K562 (cell line): ENCODE data around the gene PCP4L1. TPM values are rescaled to one million over a fixed set of nuclear protein-coding genes. Genes with fewer than 3 reads are reported as not detected.

ENCODE experiments used
- ARID4B ChIP-seq: sonication (generic); formaldehyde crosslinking; IDR thresholded peaks from 2 replicates; pipeline ENCODE4 v1.8.0; 2022; ENCODE audit warnings: mild to moderate bottlenecking, missing genetic modification reagents
- BRF1 ChIP-seq: IDR thresholded peaks from 3 replicates; pipeline ENCODE4 v1.6.1; 2011; ENCODE audit warnings: borderline replicate concordance, mild to moderate bottlenecking; ENCODE audit not compliant: insufficient read length; ENCODE audit errors: extremely low read depth
- CBFB ChIP-seq: sonication (generic); formaldehyde crosslinking; IDR thresholded peaks from 2 replicates; pipeline ENCODE4 v1.4.0; 2020; ENCODE audit warnings: mild to moderate bottlenecking, missing genetic modification reagents
- CCAR2 ChIP-seq: fragments of 200-400 bp; formaldehyde crosslinking; IDR thresholded peaks from 2 replicates; pipeline ENCODE4 v1.6.1; 2017; ENCODE audit warnings: mild to moderate bottlenecking, low read depth, low read length
- DPF2 ChIP-seq: fragments of 450-650 bp; IDR thresholded peaks from 2 replicates; pipeline ENCODE4 v1.6.1; 2016
- ETV5 ChIP-seq: sonication (generic); formaldehyde crosslinking; IDR thresholded peaks from 2 replicates; pipeline ENCODE4 v1.4.0; 2020; ENCODE audit warnings: low read depth, mild to moderate bottlenecking, missing genetic modification reagents
- FOXA3 ChIP-seq, 2 experiments: fragments of 450-650 bp in 1 of 2; sonication (generic) in 1 of 2; formaldehyde crosslinking; IDR thresholded peaks in 1 of 2; conservative IDR thresholded peaks in 1 of 2; 2 replicates each; pipeline versions ENCODE4 v1.4.0 to v1.8.0; 2020 to 2022; ENCODE audit warnings: mild to moderate bottlenecking in 2 of 2, missing genetic modification reagents in 1 of 2
- HNRNPLL ChIP-seq: fragments of 200-400 bp; formaldehyde crosslinking; IDR thresholded peaks from 2 replicates; pipeline ENCODE4 v1.6.1; 2017; ENCODE audit warnings: low read length, low read depth, mild to moderate bottlenecking; ENCODE audit not compliant: poor library complexity, severe bottlenecking
- MEIS2 ChIP-seq: fragments of 450-650 bp; IDR thresholded peaks from 2 replicates; pipeline ENCODE4 v1.6.1; 2014; ENCODE audit warnings: mild to moderate bottlenecking; ENCODE audit not compliant: partially characterized antibody
- NBN ChIP-seq: fragments of 450-650 bp; IDR thresholded peaks from 2 replicates; pipeline ENCODE4 v1.6.1; 2016; ENCODE audit warnings: low read depth, mild to moderate bottlenecking
- NR0B1 ChIP-seq: fragments of 450-650 bp; IDR thresholded peaks from one replicate; pipeline ENCODE4 v1.6.1; 2018; ENCODE audit warnings: mild to moderate bottlenecking, moderate library complexity; ENCODE audit not compliant: partially characterized antibody
- RBFOX2 ChIP-seq: fragments of 200-400 bp; formaldehyde crosslinking; IDR thresholded peaks from 2 replicates; pipeline ENCODE4 v1.6.1; 2017; ENCODE audit warnings: low read depth, mild to moderate bottlenecking, low read length, moderate library complexity
- RBM15 ChIP-seq: fragments of 200-400 bp; formaldehyde crosslinking; IDR thresholded peaks from 2 replicates; pipeline ENCODE4 v1.6.1; 2018; ENCODE audit warnings: mild to moderate bottlenecking, low read length, moderate library complexity; ENCODE audit not compliant: insufficient read depth
- SMC3 ChIP-seq: conservative IDR thresholded peaks from 2 replicates; pipeline ENCODE4 v1.6.1; 2011; ENCODE audit warnings: low read depth, low read length, improper control_type of control experiment; ENCODE audit not compliant: insufficient read depth
- SPI1 ChIP-seq: IDR thresholded peaks from 2 replicates; pipeline ENCODE4 v1.6.1; 2011; ENCODE audit warnings: low read depth, low read length, control low read depth, borderline replicate concordance
- ZBTB7A ChIP-seq: IDR thresholded peaks from 2 replicates; pipeline ENCODE4 v1.6.1; 2011; ENCODE audit warnings: low read depth, mild to moderate bottlenecking, low read length, moderate library complexity, borderline replicate concordance; ENCODE audit not compliant: control insufficient read depth
- ZNF592 ChIP-seq: fragments of 450-650 bp; IDR thresholded peaks from 2 replicates; pipeline ENCODE4 v1.6.1; 2017; ENCODE audit warnings: antibody characterized with exemption, mild to moderate bottlenecking
- polyA plus RNA-seq, 8 experiments: library from polyadenylated mRNA; depleted of rRNA in 4 of 8; stranded (reverse) in 5 of 8; unstranded in 3 of 8; fragments of >200 nt; fragmentation: Nextera tagmentation in 2 of 8; fragmentation: Illumina TruSeq in 1 of 8; extraction: Ambion mirVana in 2 of 8; extraction: Trizol in 1 of 8; gene quantifications; 2 replicates each; pipeline versions ENCODE4 v1.2.1 to v1.2.3, GENCODE V29; 2011 to 2014; ENCODE audit warnings: inconsistent platforms in 1 of 8, missing spikeins in 1 of 8
- total RNA-seq, 7 experiments: library from RNA; depleted of rRNA in 6 of 7; stranded (reverse); fragments of >200 nt in 6 of 7; fragmentation: Illumina TruSeq in 2 of 7; extraction: Trizol in 2 of 7; gene quantifications; 2 replicates each; pipeline versions ENCODE4 v1.2.1 to v1.2.3, GENCODE V29; 2011 to 2021; ENCODE audit warnings: low replicate concordance in 1 of 7

Gene PCP4L1
- total and polyA plus RNA-seq, 9 of the 15 experiments (the other 6 are each of a cell fraction or from before 2014, with no cell fraction given) = not detected

GRCh38 chr1:161305867-161306519, 47.4 kb downstream of the PCP4L1 start (continued):
- peak; percentile 72; the same call in 1 of the 2 replicates for TF ChIP-seq CBFB (CRISPR knock-in tag)
- 0 out of 2 replicates have a peak, but pooled peaks have one; percentile 3 for TF ChIP-seq SMC3
- TF ChIP-seq NR0B1 = no peak
- TF ChIP-seq RBM15 = no peak
- TF ChIP-seq BRF1 = no peak
- TF ChIP-seq MEIS2 = peak; percentile 3
- TF ChIP-seq RBFOX2 = peak; percentile 82
- peak; percentile 43; the same call in 1 of the 2 replicates for TF ChIP-seq ETV5 (CRISPR knock-in tag)
- TF ChIP-seq DPF2 = 0 out of 2 replicates have a peak, but pooled peaks have one; percentile 12
- peak; percentile 18; the same call in 1 of the 2 replicates for TF ChIP-seq NBN
- TF ChIP-seq FOXA3 (CRISPR knock-in tag; conservative IDR thresholded peaks at IDR 0.05 in 1 of 2, IDR thresholded peaks at IDR 0.05 in 1 of 2) = 0 out of 4 replicates have a peak, but pooled peaks of 1 of the 2 experiments have one; percentile 18
- no peak for TF ChIP-seq CCAR2
- TF ChIP-seq ZNF592 = 0 out of 2 replicates have a peak, but pooled peaks have one; percentile 19
- TF ChIP-seq SPI1 = peak; percentile 56; the same call in 1 of the 2 replicates
- no peak for TF ChIP-seq HNRNPLL
- TF ChIP-seq ZBTB7A = peak; percentile 68; the same call in 1 of the 2 replicates
- TF ChIP-seq ARID4B = 0 out of 2 replicates have a peak, but pooled peaks have one; percentile 27
